GM23248 (cell line): ENCODE results near the gene L3MBTL3. TPM values are rescaled to one million over a fixed set of nuclear protein-coding genes. Genes with fewer than 3 reads are reported as not detected.

Experiments used
- DNase-seq: peaks from one replicate; pipeline ENCODE4 v3.0.0-alpha.2; 2015
- H2AFZ ChIP-seq: fragments of 200-600 bp; sonication (generic); 2 replicates; pipeline ENCODE4 v1.6.1; 2016; ENCODE audit warnings: antibody characterized with exemption
- H3F3A ChIP-seq: fragments of 200-600 bp; sonication (generic); 2 replicates; pipeline ENCODE4 v1.6.1; 2016; ENCODE audit warnings: mild to moderate bottlenecking, antibody characterized with exemption, mixed run types; ENCODE audit not compliant: insufficient read depth
- H3K27ac ChIP-seq: fragments of 200-600 bp; sonication (generic); 2 replicates; pipeline ENCODE4 v1.5.1; 2016; ENCODE audit warnings: mild to moderate bottlenecking
- H3K27me3 ChIP-seq: fragments of 200-600 bp; sonication (generic); replicated peaks from 2 replicates; pipeline ENCODE4 v1.6.1; 2016; ENCODE audit warnings: mild to moderate bottlenecking; ENCODE audit not compliant: insufficient read depth
- H3K36me3 ChIP-seq: fragments of 200-600 bp; sonication (generic); 2 replicates; pipeline ENCODE4 v1.6.1; 2016; ENCODE audit warnings: low read depth, mild to moderate bottlenecking
- H3K4me1 ChIP-seq: fragments of 200-600 bp; sonication (generic); 2 replicates; pipeline ENCODE4 v1.6.1; 2016; ENCODE audit warnings: mild to moderate bottlenecking; ENCODE audit not compliant: insufficient read depth
- H3K4me2 ChIP-seq: fragments of 200-600 bp; sonication (generic); one replicate; pipeline ENCODE4 v1.6.1; 2016; ENCODE audit warnings: mild to moderate bottlenecking; ENCODE audit not compliant: unreplicated experiment
- H3K4me3 ChIP-seq: fragments of 200-600 bp; sonication (generic); 2 replicates; pipeline ENCODE4 v1.5.1; 2016; ENCODE audit warnings: mild to moderate bottlenecking
- H3K79me2 ChIP-seq: fragments of 200-600 bp; sonication (generic); 2 replicates; pipeline ENCODE4 v1.6.1; 2016; ENCODE audit warnings: mild to moderate bottlenecking; ENCODE audit not compliant: insufficient read depth
- H3K9ac ChIP-seq: fragments of 200-600 bp; sonication (generic); 2 replicates; pipeline ENCODE4 v1.6.1; 2016; ENCODE audit warnings: mild to moderate bottlenecking
- H3K9me2 ChIP-seq: fragments of 200-600 bp; sonication (generic); 2 replicates; pipeline ENCODE4 v1.6.1; 2016; ENCODE audit warnings: mixed run types, mild to moderate bottlenecking, moderate library complexity; ENCODE audit not compliant: insufficient read depth
- H3K9me3 ChIP-seq: fragments of 200-600 bp; sonication (generic); one replicate; pipeline ENCODE4 v1.6.1; 2017; ENCODE audit warnings: low read depth
- H4K20me1 ChIP-seq: fragments of 200-600 bp; sonication (generic); 2 replicates; pipeline ENCODE4 v1.6.0; 2016; ENCODE audit not compliant: insufficient read depth
- EZH2 ChIP-seq: fragments of 200-600 bp; sonication (generic); IDR thresholded peaks from 2 replicates; pipeline ENCODE4 v1.6.1; 2018; ENCODE audit warnings: antibody characterized with exemption, mild to moderate bottlenecking; ENCODE audit not compliant: insufficient read depth, poor library complexity, severe bottlenecking
- EZH2phosphoT487 ChIP-seq: fragments of 200-600 bp; sonication (generic); IDR thresholded peaks from 2 replicates; pipeline ENCODE4 v1.6.1; 2018; ENCODE audit warnings: antibody characterized with exemption, moderate library complexity, mild to moderate bottlenecking, low read depth; ENCODE audit not compliant: insufficient read depth
- WGBS, 2 experiments: methylation state at CpG; one replicate each; pipeline ENCODE4 v1.1.6; 2015 to 2017; ENCODE audit warnings: low lambda C conversion rate in 2 of 2, low coverage in 1 of 2; ENCODE audit errors: missing lambda C conversion rate in 2 of 2; 5-methylcytosine and 5-hydroxymethylcytosine counted together
- in situ Hi-C: fragments of 300-500 bp; cut with MboI; formaldehyde crosslinking; loops from 2 replicates; pipeline ENCODE4 v1.15.0; 2020
- polyA plus RNA-seq: library from polyadenylated mRNA; unstranded; fragments of >200 nt; fragmentation: Nextera tagmentation; extraction: Ambion mirVana; gene quantifications from 2 replicates; pipeline ENCODE4 v1.2.1, GENCODE V29; 2016
- total RNA-seq: library from RNA; depleted of rRNA; stranded (reverse); fragments of >200 nt; shearing (Covaris generic); gene quantifications from 2 replicates; pipeline ENCODE4 v1.2.3, GENCODE V29; 2014

The L3MBTL3 gene
- total and polyA plus RNA-seq, 2 experiments from 2014 or later: 3.3 to 4.3 TPM

GRCh38 chr6:130132286-130132701, 113.9 kb downstream of the L3MBTL3 start:
- no peaks in the 10 kb centered on the region for H3K27me3 ChIP-seq
- no peaks in the 10 kb centered on the region for H3K4me1 ChIP-seq
- no peaks in the 10 kb centered on the region for H3F3A ChIP-seq
- H3K4me3 ChIP-seq: no peak overlapping the region
- no peaks in the 10 kb centered on the region for H4K20me1 ChIP-seq
- no peak overlapping the region for H3K27ac ChIP-seq
- TF ChIP-seq EZH2phosphoT487: no peak
- no peak for TF ChIP-seq EZH2
- in situ Hi-C loops: no loop called here
- H3K9me3 ChIP-seq: no peaks in the 10 kb centered on the region
- no peak overlapping the region for H3K9ac ChIP-seq
- H3K4me2 ChIP-seq: no peak overlapping the region
- DNase-seq: no peak
- H3K36me3 ChIP-seq: no peaks in the 10 kb centered on the region; the same call in 1 of the 2 replicates
- no peaks in the 10 kb centered on the region; the same call in 1 of the 2 replicates for H3K9me2 ChIP-seq
- 80 to 84% methylated on average over 6 of the region's 6 CpGs for WGBS, 2 experiments
- no peak overlapping the region for H2AFZ ChIP-seq
- no peaks in the 10 kb centered on the region for H3K79me2 ChIP-seq

GRCh38 chr6:130134582-130134981, 116.2 kb downstream of the L3MBTL3 start:
- no peak overlapping the region for H2AFZ ChIP-seq
- no peak for TF ChIP-seq EZH2
- TF ChIP-seq EZH2phosphoT487: no peak
- no peak overlapping the region for H3K4me2 ChIP-seq
- no peak overlapping the region for H3K27ac ChIP-seq
- no peaks in the 10 kb centered on the region for H3F3A ChIP-seq
- no peaks in the 10 kb centered on the region for H4K20me1 ChIP-seq
- in situ Hi-C loops: no loop called here
- no peak for DNase-seq
- H3K4me3 ChIP-seq: no peak overlapping the region
- WGBS, 2 experiments: 82 to 88% methylated on average over 2 of the region's 2 CpGs
- no peaks in the 10 kb centered on the region for H3K79me2 ChIP-seq
- H3K36me3 ChIP-seq: no peaks in the 10 kb centered on the region; the same call in 1 of the 2 replicates
- H3K9me3 ChIP-seq: no peaks in the 10 kb centered on the region
- no peaks in the 10 kb centered on the region; the same call in 1 of the 2 replicates for H3K9me2 ChIP-seq
- no peaks in the 10 kb centered on the region for H3K27me3 ChIP-seq
- H3K4me1 ChIP-seq: no peaks in the 10 kb centered on the region
- H3K9ac ChIP-seq: no peak overlapping the region

- DNase-seq: no peak
Observed at GRCh38 chr6:130136798-130137197, 118.4 kb downstream of the L3MBTL3 start.

GRCh38 chr6:130138116-130138908, 119.9 kb downstream of the L3MBTL3 start:
- Histone ChIP-seq H3K36me3 (no peaks in the 10 kb centered on the region; the same call in 1 of the 2 replicates), H3K4me2 (no peak overlapping the region)
- in situ Hi-C loops: no loop called here

More at GRCh38 chr6:130136798-130137197, 118.4 kb downstream of the L3MBTL3 start:
- Histone ChIP-seq H2AFZ (no peak overlapping the region), H4K20me1 (no peaks in the 10 kb centered on the region), H3K4me1 (no peaks in the 10 kb centered on the region), H3K79me2 (no peaks in the 10 kb centered on the region), H3K27ac (no peak overlapping the region), H3F3A (no peaks in the 10 kb centered on the region), H3K9me2 (no peaks in the 10 kb centered on the region), H3K4me2 (no peak overlapping the region), H3K4me3 (no peak overlapping the region), H3K36me3 (no peaks in the 10 kb centered on the region; the same call in 1 of the 2 replicates), H3K9me3 (no peaks in the 10 kb centered on the region), H3K9ac (no peak overlapping the region), H3K27me3 (no peaks in the 10 kb centered on the region)
- in situ Hi-C loops: no loop called here
- WGBS, 2 experiments: 91 to 93% methylated on average over 2 of the region's 2 CpGs
- no peak for TF ChIP-seq EZH2phosphoT487
- no peak for TF ChIP-seq EZH2

More at GRCh38 chr6:130138116-130138908, 119.9 kb downstream of the L3MBTL3 start:
- WGBS, 2 experiments: 80% methylated on average over 7 of the region's 7 CpGs
- Histone ChIP-seq H3K27ac (no peak overlapping the region), H3K4me3 (no peak overlapping the region), H2AFZ (no peak overlapping the region), H3K9me3 (no peaks in the 10 kb centered on the region), H3K9me2 (no peaks in the 10 kb centered on the region), H3K27me3 (no peaks in the 10 kb centered on the region), H3K79me2 (no peaks in the 10 kb centered on the region), H3K4me1 (no peaks in the 10 kb centered on the region), H4K20me1 (no peaks in the 10 kb centered on the region), H3K9ac (no peak overlapping the region), H3F3A (no peaks in the 10 kb centered on the region)
- DNase-seq: no peak
- TF ChIP-seq EZH2 (no peak), EZH2phosphoT487 (no peak)
